A172 (cell line): ENCODE measurements around the gene TRIM44. TPM values are rescaled to one million over a fixed set of nuclear protein-coding genes. Genes with fewer than 3 reads are reported as not detected.
"Not testable (repeated sequence)": the region's sequence is repeated elsewhere in the genome, so short reads cannot be mapped to it uniquely, and the experiment has no call there.

Source experiments
- DNase-seq: peaks from one replicate; pipeline ENCODE4 v3.0.0-alpha.2; 2015; ENCODE audit warnings: low spot score
- total RNA-seq: library from RNA; depleted of rRNA; stranded (reverse); fragments of >200 nt; shearing (Covaris generic); gene quantifications from 2 replicates; pipeline ENCODE4 v1.2.3, GENCODE V29; 2014

The TRIM44 gene
- total RNA-seq, 1 experiment from 2014 or later: 38.0 TPM

- no peak for DNase-seq
Observed at GRCh38 chr11:35751664-35752061, 89.1 kb downstream of the TRIM44 start.

GRCh38 chr11:35752115-35752514, 89.5 kb downstream of the TRIM44 start:
- no peak for DNase-seq

- DNase-seq: not testable (repeated sequence)
Observed at GRCh38 chr11:35753573-35753972, 91.0 kb downstream of the TRIM44 start.

GRCh38 chr11:35759951-35760350, 97.4 kb downstream of the TRIM44 start:
- DNase-seq: not testable (repeated sequence)

GRCh38 chr11:35761899-35762298, 99.3 kb downstream of the TRIM44 start:
- no peak for DNase-seq

- no peak for DNase-seq
Observed at GRCh38 chr11:35763301-35763700, 100.7 kb downstream of the TRIM44 start.

GRCh38 chr11:35763765-35764164, 101.2 kb downstream of the TRIM44 start:
- no peak for DNase-seq

- DNase-seq: no peak
Observed at GRCh38 chr11:35764417-35764816, 101.8 kb downstream of the TRIM44 start.

- no peak for DNase-seq
Observed at GRCh38 chr11:35765211-35765610, 102.6 kb downstream of the TRIM44 start.

- no peak for DNase-seq
Observed at GRCh38 chr11:35766651-35767050, 104.1 kb downstream of the TRIM44 start.

- DNase-seq: peak; percentile 53
Observed at GRCh38 chr11:35770425-35770824, 107.8 kb downstream of the TRIM44 start.

- no peak for DNase-seq
Observed at GRCh38 chr11:35771722-35772121, 109.1 kb downstream of the TRIM44 start.

- not testable (repeated sequence) for DNase-seq
Observed at GRCh38 chr11:35777241-35777640, 114.7 kb downstream of the TRIM44 start.

GRCh38 chr11:35778943-35779342, 116.4 kb downstream of the TRIM44 start:
- not testable (repeated sequence) for DNase-seq

GRCh38 chr11:35779409-35779808, 116.8 kb downstream of the TRIM44 start:
- no peak for DNase-seq

GRCh38 chr11:35780951-35781860, 118.6 kb downstream of the TRIM44 start:
- DNase-seq: peak; percentile 16

- no peak for DNase-seq
Observed at GRCh38 chr11:35781861-35782470, 119.4 kb downstream of the TRIM44 start.

- DNase-seq: no peak
Observed at GRCh38 chr11:35783809-35784208, 121.2 kb downstream of the TRIM44 start.

- no peak for DNase-seq
Observed at GRCh38 chr11:35784699-35785098, 122.1 kb downstream of the TRIM44 start.

GRCh38 chr11:35785287-35786167, 123.0 kb downstream of the TRIM44 start:
- peak; percentile 28 for DNase-seq

- DNase-seq: no peak
Observed at GRCh38 chr11:35786188-35786587, 123.6 kb downstream of the TRIM44 start.

GRCh38 chr11:35787013-35787504, 124.5 kb downstream of the TRIM44 start:
- DNase-seq: no peak
